Endothelial cell (in vitro differentiated cells): ENCODE measurements around the gene CPEB3. TPM values are rescaled to one million over a fixed set of nuclear protein-coding genes. Genes with fewer than 3 reads are reported as not detected.

Experiments used
- DNase-seq: peaks from one replicate; pipeline ENCODE4 v3.0.0; 2021; ENCODE audit warnings: low spot score
- H3K27ac Mint-ChIP-seq: one replicate; pipeline ENCODE4 v1.8.0; 2021; ENCODE audit warnings: mixed read lengths, inconsistent platforms; ENCODE audit not compliant: unreplicated experiment
- H3K27me3 Mint-ChIP-seq: one replicate; pipeline ENCODE4 v1.8.0; 2021; ENCODE audit warnings: mild to moderate bottlenecking, moderate library complexity, mixed read lengths, inconsistent platforms; ENCODE audit not compliant: unreplicated experiment
- H3K36me3 Mint-ChIP-seq: one replicate; pipeline ENCODE4 v1.8.0; 2021; ENCODE audit warnings: mild to moderate bottlenecking, low read depth, mixed read lengths, inconsistent platforms; ENCODE audit not compliant: unreplicated experiment
- H3K4me1 Mint-ChIP-seq: one replicate; pipeline ENCODE4 v1.8.0; 2021; ENCODE audit warnings: mild to moderate bottlenecking, mixed read lengths, inconsistent platforms; ENCODE audit not compliant: unreplicated experiment
- H3K4me3 Mint-ChIP-seq: one replicate; pipeline ENCODE4 v1.8.0; 2021; ENCODE audit warnings: mild to moderate bottlenecking, mixed read lengths, inconsistent platforms; ENCODE audit not compliant: unreplicated experiment
- H3K9me3 Mint-ChIP-seq: one replicate; pipeline ENCODE4 v1.8.0; 2021; ENCODE audit warnings: mixed read lengths, inconsistent platforms; ENCODE audit not compliant: unreplicated experiment
- total RNA-seq: library from RNA; stranded (reverse); fragmentation: NEBNext Ultra II Directional; extraction: Animal tissue kit (Norgen Biotek cat#: 25700); gene quantifications from one replicate; pipeline ENCODE4 v1.2.1, GENCODE V29; 2021; ENCODE audit not compliant: unreplicated experiment
- TF ChIP-seq, protein P1 (sequence below): fragments of 200-600 bp; sonication (generic); IDR thresholded peaks from one replicate; pipeline ENCODE4 v1.5.0; 2021; ENCODE audit warnings: antibody characterized with exemption; ENCODE audit not compliant: unreplicated experiment

Gene CPEB3
- total RNA-seq, 1 donor from 2014 or later = 2.4 TPM

- DNase-seq = no peak
- Mint-ChIP-seq H3K27me3 (no peaks in the 10 kb centered on the region), H3K27ac (no peak overlapping the region), H3K4me3 (no peak overlapping the region), H3K9me3 (no peaks in the 10 kb centered on the region), H3K4me1 (no peaks in the 10 kb centered on the region), H3K36me3 (no peaks in the 10 kb centered on the region)
- TF ChIP-seq, protein P1, sequence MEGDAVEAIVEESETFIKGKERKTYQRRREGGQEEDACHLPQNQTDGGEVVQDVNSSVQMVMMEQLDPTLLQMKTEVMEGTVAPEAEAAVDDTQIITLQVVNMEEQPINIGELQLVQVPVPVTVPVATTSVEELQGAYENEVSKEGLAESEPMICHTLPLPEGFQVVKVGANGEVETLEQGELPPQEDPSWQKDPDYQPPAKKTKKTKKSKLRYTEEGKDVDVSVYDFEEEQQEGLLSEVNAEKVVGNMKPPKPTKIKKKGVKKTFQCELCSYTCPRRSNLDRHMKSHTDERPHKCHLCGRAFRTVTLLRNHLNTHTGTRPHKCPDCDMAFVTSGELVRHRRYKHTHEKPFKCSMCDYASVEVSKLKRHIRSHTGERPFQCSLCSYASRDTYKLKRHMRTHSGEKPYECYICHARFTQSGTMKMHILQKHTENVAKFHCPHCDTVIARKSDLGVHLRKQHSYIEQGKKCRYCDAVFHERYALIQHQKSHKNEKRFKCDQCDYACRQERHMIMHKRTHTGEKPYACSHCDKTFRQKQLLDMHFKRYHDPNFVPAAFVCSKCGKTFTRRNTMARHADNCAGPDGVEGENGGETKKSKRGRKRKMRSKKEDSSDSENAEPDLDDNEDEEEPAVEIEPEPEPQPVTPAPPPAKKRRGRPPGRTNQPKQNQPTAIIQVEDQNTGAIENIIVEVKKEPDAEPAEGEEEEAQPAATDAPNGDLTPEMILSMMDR = no peak
Measured at GRCh38 chr10:92066386-92066785, 224.5 kb downstream of the CPEB3 start.

DNA sequence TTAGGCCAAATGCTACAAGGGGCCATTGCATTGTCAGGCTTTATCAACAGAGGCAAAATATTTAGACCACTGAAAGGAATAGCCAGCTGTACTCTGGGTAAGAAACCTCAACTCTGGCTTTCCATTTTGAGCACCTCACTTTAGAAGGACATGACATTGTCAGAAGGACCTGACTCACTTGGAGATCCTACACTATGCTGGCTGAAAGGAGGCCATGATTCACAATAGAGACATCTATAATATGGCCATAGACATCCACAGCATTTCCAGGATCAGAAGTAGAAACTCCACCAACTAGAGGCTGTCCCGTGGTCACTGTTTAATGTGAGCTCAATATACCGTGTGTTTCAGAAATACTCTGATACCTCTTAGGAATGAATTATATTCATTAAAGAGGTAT is 226.4 kb downstream of the CPEB3 start:
- DNase-seq = no peak
- Mint-ChIP-seq H3K4me3 (no peak overlapping the region), H3K36me3 (no peaks in the 10 kb centered on the region), H3K27ac (no peak overlapping the region), H3K9me3 (no peaks in the 10 kb centered on the region), H3K27me3 (no peaks in the 10 kb centered on the region), H3K4me1 (no peaks in the 10 kb centered on the region)
- TF ChIP-seq, protein P1 = no peak

GRCh38 chr10:92062273-92062672 is 228.6 kb downstream of the CPEB3 start:
- H3K9me3 Mint-ChIP-seq = no peaks in the 10 kb centered on the region
- TF ChIP-seq, protein P1 = no peak
- H3K36me3 Mint-ChIP-seq = no peaks in the 10 kb centered on the region
- no peak overlapping the region for H3K27ac Mint-ChIP-seq
- H3K4me3 Mint-ChIP-seq = no peak overlapping the region
- no peaks in the 10 kb centered on the region for H3K4me1 Mint-ChIP-seq
- no peak for DNase-seq
- no peaks in the 10 kb centered on the region for H3K27me3 Mint-ChIP-seq

DNA sequence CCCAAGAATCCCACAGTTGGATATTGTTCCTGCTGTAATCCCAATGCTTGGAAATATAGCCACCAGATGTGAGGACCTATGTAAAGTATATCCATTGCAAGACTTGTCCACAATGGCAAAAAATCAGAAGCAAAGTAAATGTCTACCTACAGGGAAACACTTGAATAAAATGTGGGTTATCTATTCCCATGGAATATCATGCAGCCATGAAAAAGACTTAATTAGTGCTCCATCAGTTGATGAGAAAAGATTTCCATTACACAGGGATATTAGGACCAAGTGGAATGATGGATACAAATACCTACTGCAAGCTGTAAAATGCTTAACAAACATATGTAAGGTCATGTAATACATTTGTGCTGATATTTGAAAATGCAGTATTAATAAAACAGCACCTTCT is 236.1 kb downstream of the CPEB3 start:
- TF ChIP-seq, protein P1 = no peak
- no peaks in the 10 kb centered on the region for H3K9me3 Mint-ChIP-seq
- no peak for DNase-seq
- no peaks in the 10 kb centered on the region for H3K27me3 Mint-ChIP-seq
- H3K4me3 Mint-ChIP-seq = no peak overlapping the region
- H3K4me1 Mint-ChIP-seq = no peaks in the 10 kb centered on the region
- no peaks in the 10 kb centered on the region for H3K36me3 Mint-ChIP-seq
- no peak overlapping the region for H3K27ac Mint-ChIP-seq

DNA sequence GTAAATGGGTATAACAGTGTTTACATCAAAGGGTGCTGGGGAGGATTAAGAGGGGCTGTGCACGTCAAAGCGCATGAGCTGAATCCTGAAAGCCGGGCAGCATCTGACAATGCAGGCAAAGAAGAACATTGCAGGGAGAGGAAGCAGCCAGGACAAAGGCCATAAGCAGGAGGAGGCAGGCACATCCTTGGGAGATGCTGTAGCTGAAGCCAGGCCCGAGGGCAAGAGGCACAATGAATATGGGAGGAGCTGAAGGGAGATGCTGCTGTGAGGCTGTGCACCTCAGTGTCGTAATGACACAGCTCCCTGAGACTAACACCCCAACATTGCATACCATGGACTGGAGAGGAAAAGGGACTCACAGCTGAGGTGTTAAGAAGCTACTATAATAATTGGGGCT is 238.1 kb downstream of the CPEB3 start:
- TF ChIP-seq, protein P1 = no peak
- no peaks in the 10 kb centered on the region for H3K36me3 Mint-ChIP-seq
- no peaks in the 10 kb centered on the region for H3K27me3 Mint-ChIP-seq
- no peak for DNase-seq
- H3K4me1 Mint-ChIP-seq = peaks cover 2% of the 10 kb centered on the region
- H3K27ac Mint-ChIP-seq = no peak overlapping the region
- H3K4me3 Mint-ChIP-seq = no peak overlapping the region
- H3K9me3 Mint-ChIP-seq = no peaks in the 10 kb centered on the region
